ENCODE results near the gene CENPX.
A peak's percentile ranks its signal among the peaks of the same experiment; 100 is the strongest.

The CENPX gene

GRCh38 chr17:81980707-81981343, 41.9 kb downstream of the CENPX start:
- DNase-seq (ENCODE audit: low read depth) = no peak

GRCh38 chr17:81980122-81980521, 42.6 kb downstream of the CENPX start:
- no peak for DNase-seq (ENCODE audit: low read depth)

GRCh38 chr17:81978524-81979298, 44.0 kb downstream of the CENPX start:
- no peak for DNase-seq (ENCODE audit: low read depth)

GRCh38 chr17:81977211-81977808, 45.4 kb downstream of the CENPX start, which contains the start of gene ASPSCR1:
ASPSCR1 (plus strand) TSS chr17:81977629; CDS start chr17:81977647, 18 bp downstream.
- DNase-seq (ENCODE audit: low read depth) = peak; percentile 37

- DNase-seq (ENCODE audit: low read depth) = no peak
Observed at GRCh38 chr17:81976332-81977210, 46.1 kb downstream of the CENPX start.

GRCh38 chr17:81973432-81973831, 49.2 kb downstream of the CENPX start:
- DNase-seq (ENCODE audit: low read depth) = no peak

GRCh38 chr17:81968850-81969812, 53.5 kb downstream of the CENPX start:
- DNase-seq (ENCODE audit: low read depth) = no peak

Measured in non-pigmented ciliary epithelial cell (primary cell).